HG03060 (cell line): Measurements from ENCODE around the gene MYLK3.
A peak's percentile ranks its signal among the peaks of the same experiment; 100 is the strongest.
"Not testable (repeated sequence)": the region's sequence is repeated elsewhere in the genome, so short reads cannot be mapped to it uniquely, and the experiment has no call there.

ENCODE experiments used
- ATAC-seq: cut with Tn5 transposase; IDR thresholded peaks from one replicate; pipeline ENCODE4 v1.9.1; 2021; ENCODE audit warnings: low read depth, moderate number of reproducible peaks; ENCODE audit not compliant: unreplicated experiment

The MYLK3 gene

GRCh38 chr16:46695937-46696336 lies 52.2 kb downstream of the MYLK3 start:
- ATAC-seq, result no peak

DNA sequence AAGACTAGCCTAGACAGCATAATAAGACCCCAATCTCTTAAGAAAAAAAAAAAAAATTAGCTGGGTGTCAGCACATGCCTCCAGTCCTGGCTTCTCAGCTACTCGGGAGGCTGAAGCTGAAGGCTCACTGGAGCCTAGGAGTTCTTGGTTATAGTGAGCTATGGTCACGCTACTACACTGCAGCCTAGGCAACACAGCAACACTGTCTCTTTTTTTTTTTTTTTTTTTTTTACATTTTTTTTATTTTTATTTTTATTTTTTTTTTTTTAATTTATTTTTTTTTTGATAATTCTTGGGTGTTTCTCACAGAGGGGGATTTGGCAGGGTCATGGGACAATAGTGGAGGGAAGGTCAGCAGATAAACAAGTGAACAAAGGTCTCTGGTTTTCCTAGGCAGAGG lies 54.5 kb downstream of the MYLK3 start:
- no peak for ATAC-seq

DNA sequence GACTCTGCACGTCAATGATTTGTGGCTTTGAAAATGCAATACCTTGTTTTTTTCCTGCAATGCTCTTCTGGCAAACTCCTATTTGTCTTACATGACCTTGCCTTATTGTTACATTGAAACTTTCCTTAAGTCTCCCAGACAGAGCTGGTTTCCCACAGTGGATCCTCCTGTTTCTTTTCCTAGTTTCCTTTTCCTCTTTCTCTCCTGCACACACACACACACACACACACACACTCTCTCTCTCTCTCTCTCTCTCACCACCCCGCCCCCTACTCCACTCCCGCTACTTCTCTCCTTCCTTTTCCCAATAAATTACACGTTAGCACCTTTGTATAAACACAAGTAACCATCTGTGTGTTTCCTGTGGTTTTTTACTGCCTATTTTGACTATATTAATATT lies 56.4 kb downstream of the MYLK3 start:
- ATAC-seq, result no peak

GRCh38 chr16:46690281-46691178 lies 57.6 kb downstream of the MYLK3 start:
- no peak for ATAC-seq

GRCh38 chr16:46689365-46690280 lies 58.5 kb downstream of the MYLK3 start, which contains the start of gene ORC6:
Gene ORC6, plus strand, starts transcription at chr16:46689659. Its CDS starts 47 bp downstream, at chr16:46689706.
- peak; percentile 57 for ATAC-seq

DNA sequence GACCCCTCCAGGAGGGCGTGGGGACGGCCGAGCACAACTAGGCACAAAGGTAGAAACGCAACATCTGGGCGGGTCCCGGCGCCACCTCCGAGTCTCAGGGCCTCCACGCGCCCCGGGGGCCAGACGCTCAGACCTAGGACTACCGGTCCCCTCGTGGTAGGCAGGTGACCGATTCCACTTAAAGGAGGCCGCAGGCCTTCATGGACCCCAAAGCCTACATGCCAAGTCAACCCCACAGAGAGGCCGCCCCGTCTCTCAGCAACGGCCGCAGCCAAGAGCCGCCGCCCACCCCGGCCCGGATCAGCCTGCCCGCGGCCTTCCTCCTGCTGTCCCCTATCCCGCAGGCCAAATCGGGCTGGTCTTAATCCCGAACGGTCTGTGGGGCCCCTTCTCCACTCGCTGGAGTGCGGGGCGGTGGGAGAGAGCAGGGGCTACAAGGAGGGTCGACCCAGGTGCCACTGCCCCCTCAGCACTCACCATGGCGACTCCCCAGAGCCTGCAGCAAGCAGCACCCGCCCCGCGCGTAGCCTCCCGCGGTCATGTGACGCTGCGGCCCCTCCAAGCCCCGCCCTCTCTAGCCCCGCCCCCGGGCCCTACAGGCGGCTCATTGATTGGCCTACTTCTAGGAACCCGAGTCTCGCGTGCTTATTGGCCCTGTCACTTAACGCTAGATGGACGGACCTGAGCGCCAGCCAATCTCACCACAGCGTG lies 59.3 kb downstream of the MYLK3 start, which contains the start of gene VPS35:
Gene VPS35, minus strand, starts transcription at position 525 of the 711 bp plus-strand sequence. Its CDS starts 45 bp downstream, at position 480.
- peak; percentile 79 for ATAC-seq

DNA sequence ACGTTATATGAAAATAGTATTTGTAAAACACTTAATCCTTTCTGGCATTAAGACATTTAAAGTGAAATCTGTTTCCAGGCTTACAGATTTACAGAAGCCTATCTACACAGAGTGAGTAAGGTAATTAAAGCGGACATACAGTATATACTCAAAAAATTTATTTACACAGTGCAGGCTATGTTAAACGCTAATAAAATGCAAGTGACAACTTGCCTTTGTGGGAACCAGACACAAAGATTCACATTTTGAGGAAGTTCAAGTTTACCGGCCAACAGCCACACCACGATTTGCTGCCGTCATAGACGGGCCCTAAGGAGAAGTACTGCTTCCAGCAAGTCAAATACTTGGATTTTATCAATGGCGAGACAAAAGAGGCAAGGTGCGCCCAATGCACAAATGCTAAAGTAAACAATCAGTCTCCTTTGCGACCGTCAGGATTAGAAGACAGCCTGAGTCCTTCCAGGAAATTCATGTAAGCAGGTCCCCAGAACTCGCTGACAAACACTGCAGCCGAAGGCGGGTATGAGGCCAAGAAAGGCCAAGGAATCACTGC lies 60.0 kb downstream of the MYLK3 start:
- no peak for ATAC-seq

- no peak for ATAC-seq
Measured at GRCh38 chr16:46687486-46687885, 60.7 kb downstream of the MYLK3 start.

- no peak for ATAC-seq
Measured at GRCh38 chr16:46686815-46687473, 61.2 kb downstream of the MYLK3 start.

DNA sequence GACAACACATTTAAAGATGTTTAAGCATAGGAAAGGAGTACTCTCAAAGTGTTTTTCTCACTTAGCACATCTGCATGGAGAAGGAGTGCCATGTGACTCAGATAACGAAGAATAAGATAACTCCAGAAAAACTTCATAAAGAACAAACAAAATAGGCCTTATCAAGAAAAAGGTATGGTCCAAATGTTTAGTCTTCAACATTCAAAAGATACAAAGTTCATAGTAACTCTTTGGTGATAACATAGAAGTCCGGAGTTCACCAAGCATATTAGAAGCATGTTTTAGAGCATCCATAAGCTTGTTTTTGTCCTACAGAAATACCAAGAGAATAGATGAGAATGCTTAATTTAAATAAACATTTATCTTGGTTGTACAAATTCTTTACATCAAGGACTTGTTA lies 66.3 kb downstream of the MYLK3 start:
- not testable (repeated sequence) for ATAC-seq

- not testable (repeated sequence) for ATAC-seq
Measured at GRCh38 chr16:46677943-46678342, 70.2 kb downstream of the MYLK3 start.

- ATAC-seq, result no peak
Measured at GRCh38 chr16:46673320-46674013, 74.7 kb downstream of the MYLK3 start.

DNA sequence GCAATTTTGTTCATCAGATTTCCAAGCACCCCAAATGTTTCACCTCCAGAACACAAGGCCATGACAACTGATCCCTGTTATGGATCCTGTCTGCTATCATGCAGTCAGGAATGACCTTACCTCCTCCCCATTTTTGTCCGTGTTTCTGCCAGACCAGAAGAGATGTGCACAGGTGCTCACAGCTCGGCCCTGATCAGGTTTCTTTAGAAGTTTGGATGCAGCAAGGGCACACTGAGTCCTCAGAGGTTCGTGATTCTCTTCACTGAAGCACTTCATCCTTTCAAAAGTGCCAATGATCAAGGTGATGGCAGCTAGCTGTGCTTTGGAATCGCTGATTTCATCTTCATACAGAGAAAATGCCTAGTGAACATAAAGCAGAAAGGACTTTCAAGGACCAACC lies 86.0 kb downstream of the MYLK3 start:
- ATAC-seq, result no peak

DNA sequence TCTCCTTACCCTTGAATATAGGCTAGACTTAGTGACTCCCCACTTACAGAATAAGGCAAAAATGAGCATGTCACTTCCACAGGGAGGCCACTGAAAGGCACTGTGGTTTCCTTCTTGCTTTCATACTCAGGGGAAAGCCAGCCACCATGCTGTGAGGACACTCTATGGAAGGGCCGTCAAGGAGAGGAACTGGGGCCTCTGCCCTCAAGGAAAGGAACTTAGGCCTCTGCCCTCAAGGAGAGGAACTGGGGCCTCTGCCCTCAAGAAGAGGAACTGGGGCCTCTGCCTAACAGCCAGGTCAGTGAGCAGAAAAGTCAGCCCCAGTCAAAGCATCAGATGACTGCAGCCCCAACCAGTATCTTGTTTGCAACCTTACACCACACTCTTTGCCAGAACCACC lies 89.2 kb downstream of the MYLK3 start:
- peak; percentile 63 for ATAC-seq
